ENCODE data around the gene CHMP2B. TPM values are rescaled to one million over a fixed set of nuclear protein-coding genes. Genes with fewer than 3 reads are reported as not detected.
"Not testable (repeated sequence)": the region's sequence is repeated elsewhere in the genome, so short reads cannot be mapped to it uniquely, and the experiment has no call there.

Gene CHMP2B
- total RNA-seq, 1 experiment from 2014 or later: 17.6 TPM

GRCh38 chr3:87248231-87248630 is 21.1 kb downstream of the CHMP2B start:
- not testable (repeated sequence) for H3K4me3 ChIP-seq; H3K27me3 ChIP-seq (replicated peaks); H3K9me3 ChIP-seq (replicated peaks); H3K27ac ChIP-seq; DNase-seq (ENCODE audit: low read depth in 1 of 2, low spot score in 2 of 2); H3K4me1 ChIP-seq (replicated peaks); H3K36me3 ChIP-seq

- no peak for DNase-seq (ENCODE audit: low read depth in 1 of 2, low spot score in 2 of 2)
- H3K27me3 ChIP-seq (replicated peaks): no peaks in the 10 kb centered on the region
- H3K4me3 ChIP-seq: no peak overlapping the region
- no peaks in the 10 kb centered on the region for H3K9me3 ChIP-seq (replicated peaks)
- H3K36me3 ChIP-seq: peaks cover 12% of the 10 kb centered on the region
- no peak overlapping the region for H3K27ac ChIP-seq
- no peaks in the 10 kb centered on the region for H3K4me1 ChIP-seq (replicated peaks)
Measured at GRCh38 chr3:87248831-87249230, 21.7 kb downstream of the CHMP2B start.

- no peaks in the 10 kb centered on the region for H3K27me3 ChIP-seq (replicated peaks)
- H3K4me3 ChIP-seq: no peak overlapping the region
- DNase-seq (ENCODE audit: low read depth in 1 of 2, low spot score in 2 of 2): no peak
- H3K4me1 ChIP-seq (replicated peaks): no peaks in the 10 kb centered on the region
- H3K9me3 ChIP-seq (replicated peaks): no peaks in the 10 kb centered on the region
- no peak overlapping the region for H3K27ac ChIP-seq
- H3K36me3 ChIP-seq: peaks cover 16% of the 10 kb centered on the region
Measured at GRCh38 chr3:87250009-87250408, 22.9 kb downstream of the CHMP2B start.

- H3K4me1 ChIP-seq (replicated peaks): no peaks in the 10 kb centered on the region
- peak; percentile 28 to 42 for DNase-seq (ENCODE audit: low read depth in 1 of 2, low spot score in 2 of 2)
- H3K4me3 ChIP-seq: no peak overlapping the region
- H3K27me3 ChIP-seq (replicated peaks): no peaks in the 10 kb centered on the region
- H3K36me3 ChIP-seq: no peaks in the 10 kb centered on the region
- H3K9me3 ChIP-seq (replicated peaks): no peaks in the 10 kb centered on the region
- H3K27ac ChIP-seq: no peak overlapping the region
Measured at GRCh38 chr3:87260270-87260669, 33.2 kb downstream of the CHMP2B start.

GRCh38 chr3:87261925-87262324 is 34.8 kb downstream of the CHMP2B start:
- Histone ChIP-seq H3K9me3 (replicated peaks) (no peaks in the 10 kb centered on the region), H3K4me3 (no peak overlapping the region), H3K27ac (no peak overlapping the region), H3K27me3 (replicated peaks) (no peaks in the 10 kb centered on the region), H3K36me3 (no peaks in the 10 kb centered on the region), H3K4me1 (replicated peaks) (no peaks in the 10 kb centered on the region)
- no peak for DNase-seq (ENCODE audit: low read depth in 1 of 2, low spot score in 2 of 2)

- no peaks in the 10 kb centered on the region for H3K4me1 ChIP-seq (replicated peaks)
- no peaks in the 10 kb centered on the region for H3K36me3 ChIP-seq
- no peaks in the 10 kb centered on the region for H3K9me3 ChIP-seq (replicated peaks)
- H3K4me3 ChIP-seq: no peak overlapping the region
- DNase-seq (ENCODE audit: low read depth in 1 of 2, low spot score in 2 of 2): no peak
- H3K27me3 ChIP-seq (replicated peaks): no peaks in the 10 kb centered on the region
- H3K27ac ChIP-seq: no peak overlapping the region
Measured at GRCh38 chr3:87267953-87268645, 41.0 kb downstream of the CHMP2B start.

- H3K9me3 ChIP-seq (replicated peaks): no peaks in the 10 kb centered on the region
- no peaks in the 10 kb centered on the region for H3K36me3 ChIP-seq
- no peak overlapping the region for H3K27ac ChIP-seq
- no peaks in the 10 kb centered on the region for H3K27me3 ChIP-seq (replicated peaks)
- DNase-seq (ENCODE audit: low read depth in 1 of 2, low spot score in 2 of 2): no peak
- H3K4me3 ChIP-seq: no peak overlapping the region
- H3K4me1 ChIP-seq (replicated peaks): no peaks in the 10 kb centered on the region
Measured at GRCh38 chr3:87268646-87269211, 41.6 kb downstream of the CHMP2B start.

- no peaks in the 10 kb centered on the region for H3K36me3 ChIP-seq
- H3K4me3 ChIP-seq: no peak overlapping the region
- no peaks in the 10 kb centered on the region for H3K27me3 ChIP-seq (replicated peaks)
- no peaks in the 10 kb centered on the region for H3K9me3 ChIP-seq (replicated peaks)
- DNase-seq (ENCODE audit: low read depth in 1 of 2, low spot score in 2 of 2): no peak
- no peaks in the 10 kb centered on the region for H3K4me1 ChIP-seq (replicated peaks)
- H3K27ac ChIP-seq: no peak overlapping the region
Measured at GRCh38 chr3:87269723-87270122, 42.6 kb downstream of the CHMP2B start.

- H3K9me3 ChIP-seq (replicated peaks): no peaks in the 10 kb centered on the region
- no peaks in the 10 kb centered on the region for H3K36me3 ChIP-seq
- H3K27ac ChIP-seq: no peak overlapping the region
- H3K4me3 ChIP-seq: no peak overlapping the region
- H3K27me3 ChIP-seq (replicated peaks): peaks cover 5% of the 10 kb centered on the region; the same call in 1 of the 2 replicates
- H3K4me1 ChIP-seq (replicated peaks): no peaks in the 10 kb centered on the region
- DNase-seq (ENCODE audit: low read depth in 1 of 2, low spot score in 2 of 2): no peak
Measured at GRCh38 chr3:87270908-87271700, 44.0 kb downstream of the CHMP2B start.

- peaks cover 7% of the 10 kb centered on the region; the same call in 1 of the 2 replicates for H3K27me3 ChIP-seq (replicated peaks)
- no peak overlapping the region for H3K27ac ChIP-seq
- no peaks in the 10 kb centered on the region for H3K9me3 ChIP-seq (replicated peaks)
- DNase-seq (ENCODE audit: low read depth in 1 of 2, low spot score in 2 of 2): no peak
- H3K4me3 ChIP-seq: no peak overlapping the region
- no peaks in the 10 kb centered on the region for H3K4me1 ChIP-seq (replicated peaks)
- no peaks in the 10 kb centered on the region for H3K36me3 ChIP-seq
Measured at GRCh38 chr3:87272718-87273341, 45.7 kb downstream of the CHMP2B start.

GRCh38 chr3:87276484-87276883 is 49.4 kb downstream of the CHMP2B start, which contains the start of gene POU1F1:
Gene POU1F1 (minus strand): TSS chr3:87276584. CDS start chr3:87276462, 122 bp downstream.
- H3K27ac ChIP-seq: no peak within 1 kb of the TSS
- no peak within 1 kb of the TSS for H3K4me3 ChIP-seq
- no peaks in the 10 kb centered on the region for H3K9me3 ChIP-seq (replicated peaks)
- H3K36me3 ChIP-seq: no peaks in the 10 kb centered on the region
- no peak for DNase-seq (ENCODE audit: low read depth in 1 of 2, low spot score in 2 of 2)
- H3K4me1 ChIP-seq (replicated peaks): no peaks in the 10 kb centered on the region
- peaks cover 7% of the 10 kb centered on the region; the same call in 1 of the 2 replicates for H3K27me3 ChIP-seq (replicated peaks)

GRCh38 chr3:87287011-87287410 is 59.9 kb downstream of the CHMP2B start:
- H3K27me3 ChIP-seq (replicated peaks): no peaks in the 10 kb centered on the region
- H3K4me3 ChIP-seq: no peak overlapping the region
- no peak overlapping the region for H3K27ac ChIP-seq
- H3K4me1 ChIP-seq (replicated peaks): no peaks in the 10 kb centered on the region
- H3K9me3 ChIP-seq (replicated peaks): no peaks in the 10 kb centered on the region
- DNase-seq (ENCODE audit: low read depth in 1 of 2, low spot score in 2 of 2): no peak
- H3K36me3 ChIP-seq: no peaks in the 10 kb centered on the region

- no peaks in the 10 kb centered on the region for H3K9me3 ChIP-seq (replicated peaks)
- no peaks in the 10 kb centered on the region for H3K27me3 ChIP-seq (replicated peaks)
- H3K36me3 ChIP-seq: no peaks in the 10 kb centered on the region
- no peaks in the 10 kb centered on the region for H3K4me1 ChIP-seq (replicated peaks)
- no peak for DNase-seq (ENCODE audit: low read depth in 1 of 2, low spot score in 2 of 2)
- H3K4me3 ChIP-seq: no peak overlapping the region
- H3K27ac ChIP-seq: no peak overlapping the region
Measured at GRCh38 chr3:87288446-87288845, 61.3 kb downstream of the CHMP2B start.
